H9 (cell line): ENCODE data around the gene FAM53A. TPM values are rescaled to one million over a fixed set of nuclear protein-coding genes. Genes with fewer than 3 reads are reported as not detected.

Source experiments
- DNase-seq: peaks from one replicate; pipeline ENCODE4 v3.0.0-alpha.2; 2017
- H2AFZ ChIP-seq: one replicate; pipeline ENCODE4 v1.6.1; 2013; ENCODE audit warnings: mild to moderate bottlenecking, low read length, control low read depth, moderate library complexity
- H2AK5ac ChIP-seq: 2 replicates; pipeline ENCODE4 v1.6.1; 2013; ENCODE audit warnings: low read length, control low read depth, mixed read lengths; ENCODE audit not compliant: insufficient read length
- H2BK120ac ChIP-seq: one replicate; pipeline ENCODE4 v1.6.1; 2013; ENCODE audit warnings: low read depth, mild to moderate bottlenecking, low read length, control low read depth, inconsistent platforms; ENCODE audit not compliant: poor library complexity, severe bottlenecking
- H2BK12ac ChIP-seq: 2 replicates; pipeline ENCODE4 v1.6.1; 2013; ENCODE audit warnings: low read length, control low read depth, mixed read lengths, low read depth; ENCODE audit not compliant: insufficient read length
- H2BK15ac ChIP-seq: 2 replicates; pipeline ENCODE4 v1.6.1; 2013; ENCODE audit warnings: low read depth, low read length, control low read depth
- H2BK20ac ChIP-seq: one replicate; pipeline ENCODE4 v1.6.1; 2013; ENCODE audit warnings: low read depth, mild to moderate bottlenecking, low read length, control low read depth, inconsistent platforms; ENCODE audit not compliant: poor library complexity, severe bottlenecking
- H2BK5ac ChIP-seq: 2 replicates; pipeline ENCODE4 v1.6.1; 2013; ENCODE audit warnings: low read length, control low read depth, mixed read lengths; ENCODE audit not compliant: insufficient read length
- H3K14ac ChIP-seq: 2 replicates; pipeline ENCODE4 v1.6.1; 2013; ENCODE audit warnings: low read length, control low read depth; ENCODE audit not compliant: insufficient read depth
- H3K18ac ChIP-seq: 2 replicates; pipeline ENCODE4 v1.6.1; 2013; ENCODE audit warnings: low read depth, mild to moderate bottlenecking, mixed read lengths, low read length, control low read depth; ENCODE audit not compliant: insufficient read length
- H3K23ac ChIP-seq: 2 replicates; pipeline ENCODE4 v1.6.1; 2013; ENCODE audit warnings: low read length, control low read depth, mixed read lengths, low read depth; ENCODE audit not compliant: insufficient read length
- H3K23me2 ChIP-seq: 2 replicates; pipeline ENCODE4 v1.6.1; 2013; ENCODE audit warnings: low read depth, mild to moderate bottlenecking, mixed read lengths, low read length, control low read depth; ENCODE audit not compliant: insufficient read length, poor library complexity, severe bottlenecking
- H3K27ac ChIP-seq: 2 replicates; pipeline ENCODE4 v1.5.1; 2013; ENCODE audit warnings: low read length, control low read depth, mixed read lengths, low read depth; ENCODE audit not compliant: insufficient read length
- H3K27me3 ChIP-seq: 2 replicates; pipeline ENCODE4 v1.6.1; 2013; ENCODE audit warnings: low read length, control low read depth, inconsistent platforms; ENCODE audit not compliant: insufficient read depth
- H3K4ac ChIP-seq: 2 replicates; pipeline ENCODE4 v1.6.1; 2013; ENCODE audit warnings: low read depth, mild to moderate bottlenecking, control low read depth, inconsistent platforms, low read length, moderate library complexity
- H3K4me1 ChIP-seq: 2 replicates; pipeline ENCODE4 v1.6.1; 2013; ENCODE audit warnings: low read length, control low read depth, inconsistent platforms; ENCODE audit not compliant: insufficient read depth
- H3K4me2 ChIP-seq: 2 replicates; pipeline ENCODE4 v1.6.1; 2013; ENCODE audit warnings: low read length, control low read depth, mixed read lengths; ENCODE audit not compliant: insufficient read length, insufficient read depth
- H3K56ac ChIP-seq: 2 replicates; pipeline ENCODE4 v1.6.1; 2013; ENCODE audit warnings: low read depth, mild to moderate bottlenecking, mixed read lengths, low read length, control low read depth; ENCODE audit not compliant: insufficient read length
- H3K79me1 ChIP-seq: 2 replicates; pipeline ENCODE4 v1.6.1; 2013; ENCODE audit warnings: low read depth, mild to moderate bottlenecking, moderate library complexity, low read length, control low read depth, inconsistent platforms; ENCODE audit not compliant: insufficient read depth, poor library complexity, severe bottlenecking
- H3K79me2 ChIP-seq: 2 replicates; pipeline ENCODE4 v1.6.1; 2013; ENCODE audit warnings: low read length, control low read depth, inconsistent platforms; ENCODE audit not compliant: insufficient read depth
- H3K9ac ChIP-seq: 2 replicates; pipeline ENCODE4 v1.6.1; 2013; ENCODE audit warnings: low read length, control low read depth, mixed read lengths; ENCODE audit not compliant: insufficient read length; ENCODE audit errors: extremely low read depth
- H3K9me3 ChIP-seq: one replicate; pipeline ENCODE4 v1.6.1; 2013; ENCODE audit warnings: low read depth, low read length, inconsistent platforms; ENCODE audit not compliant: control insufficient read depth
- H3T11ph ChIP-seq: one replicate; pipeline ENCODE4 v1.6.1; 2013; ENCODE audit warnings: mild to moderate bottlenecking, low read length, control low read depth, inconsistent platforms
- H4K20me1 ChIP-seq: one replicate; pipeline ENCODE4 v1.6.1; 2013; ENCODE audit not compliant: control insufficient read depth, insufficient read length, insufficient read depth
- H4K5ac ChIP-seq: 2 replicates; pipeline ENCODE4 v1.6.1; 2013; ENCODE audit warnings: low read depth, mild to moderate bottlenecking, mixed read lengths, low read length, control low read depth; ENCODE audit not compliant: insufficient read length
- H4K8ac ChIP-seq: replicated peaks from 2 replicates; pipeline ENCODE4 v1.6.1; 2013; ENCODE audit warnings: low read length, control low read depth, mixed read lengths, low read depth; ENCODE audit not compliant: insufficient read length
- H4K91ac ChIP-seq: 2 replicates; pipeline ENCODE4 v1.6.1; 2013; ENCODE audit warnings: low read depth, mild to moderate bottlenecking, moderate library complexity, mixed read lengths, low read length, control low read depth; ENCODE audit not compliant: insufficient read length
- H3K27ac Mint-ChIP-seq, 3 experiments: 2 replicates in 2 of 3; 3 replicates in 1 of 3; pipeline ENCODE4 v1.8.0; 2020 to 2021; ENCODE audit warnings: mixed read lengths in 3 of 3, mild to moderate bottlenecking in 1 of 3, moderate library complexity in 1 of 3
- H3K27me3 Mint-ChIP-seq: 2 replicates; pipeline ENCODE4 v1.8.0; 2021; ENCODE audit warnings: low read depth, mild to moderate bottlenecking, moderate library complexity, mixed read lengths
- H3K36me3 Mint-ChIP-seq, 3 experiments: 2 replicates in 2 of 3; 3 replicates in 1 of 3; pipeline ENCODE4 v1.8.0; 2020 to 2021; ENCODE audit warnings: low read depth in 3 of 3, mixed read lengths in 3 of 3; ENCODE audit not compliant: insufficient read depth in 1 of 3
- H3K4me1 Mint-ChIP-seq, 2 experiments: 2 replicates each; pipeline ENCODE4 v1.8.0; 2020; ENCODE audit warnings: mixed read lengths in 2 of 2
- H3K4me3 Mint-ChIP-seq, 2 experiments: 2 replicates in 1 of 2; 3 replicates in 1 of 2; pipeline ENCODE4 v1.8.0; 2020 to 2021; ENCODE audit warnings: mild to moderate bottlenecking in 2 of 2, mixed read lengths in 2 of 2, moderate library complexity in 1 of 2
- H3K9me3 Mint-ChIP-seq, 2 experiments: 2 replicates in 1 of 2; 3 replicates in 1 of 2; pipeline ENCODE4 v1.8.0; 2020; ENCODE audit warnings: mild to moderate bottlenecking in 2 of 2, mixed read lengths in 2 of 2, moderate library complexity in 1 of 2
- CTCF ChIP-seq: fragments of 200-600 bp; sonication (generic); conservative IDR thresholded peaks from 3 replicates; pipeline ENCODE4 v1.8.0; 2021; ENCODE audit warnings: antibody characterized with exemption, mild to moderate bottlenecking
- WGBS: extraction: QIAGEN DNeasy Blood & Tissue Kit; methylation state at CpG from one replicate; pipeline ENCODE4 v1.1.7; 2013; ENCODE audit warnings: missing lambda C conversion rate, low lambda C conversion rate, mixed read lengths; ENCODE audit not compliant: insufficient read length; ENCODE audit errors: extremely low coverage; 5-methylcytosine and 5-hydroxymethylcytosine counted together
- total RNA-seq: library from RNA; stranded (reverse); gene quantifications from 2 replicates; pipeline ENCODE4 v1.2.1, GENCODE V29; 2021

The FAM53A gene
- total RNA-seq, 1 experiment from 2014 or later: 2.4 TPM

DNA sequence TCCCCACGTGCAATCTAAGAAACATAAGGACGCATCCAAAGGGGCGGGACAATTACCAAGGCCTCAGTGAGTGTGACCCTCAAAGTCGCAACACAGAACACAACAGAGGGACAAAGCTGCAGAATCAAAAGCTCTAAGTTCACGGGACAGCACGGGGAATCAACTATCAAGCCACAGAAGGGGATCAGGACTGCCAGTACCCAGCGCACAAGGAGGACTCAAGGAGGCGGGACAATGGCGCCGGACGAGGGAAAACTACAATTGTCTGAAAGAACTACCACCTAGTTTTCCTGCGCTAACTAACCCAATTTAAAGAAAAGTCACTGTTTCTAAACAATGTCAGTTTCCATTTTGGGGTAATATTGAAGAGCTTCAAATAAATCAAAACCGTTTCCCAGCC lies 1.3 kb downstream of the FAM53A start:
- H3K27ac Mint-ChIP-seq: no peak overlapping the region
- H3K27me3 ChIP-seq: peaks cover 7% of the 10 kb centered on the region; the same call in 1 of the 2 replicates
- H3K9ac ChIP-seq: no peak overlapping the region

More for the DNA sequence above, 1.3 kb downstream of the FAM53A start:
- no peak overlapping the region for H2AK5ac ChIP-seq
- WGBS: no CpG with 5 or more reads among the region's 13 CpGs
- H3K14ac ChIP-seq: no peak overlapping the region
- H3K4me1 Mint-ChIP-seq: peaks cover 16% of the 10 kb centered on the region in 2 experiments
- H2BK12ac ChIP-seq: no peak overlapping the region
- no peaks in the 10 kb centered on the region for H3K4me1 ChIP-seq
- no peak overlapping the region for H4K91ac ChIP-seq
- peaks cover 2% of the 10 kb centered on the region in 2 experiments; a peak in 1 of 5 replicates for H3K9me3 Mint-ChIP-seq
- no peak overlapping the region for H2BK15ac ChIP-seq
- no peak overlapping the region for H2BK5ac ChIP-seq
- peak overlapping the region; percentile 26 for H3K4me2 ChIP-seq
- H3K23ac ChIP-seq: no peak overlapping the region
- H3K18ac ChIP-seq: no peak overlapping the region
- H4K20me1 ChIP-seq: no peaks in the 10 kb centered on the region
- no peak overlapping the region for H4K5ac ChIP-seq
- peaks cover 29% of the 10 kb centered on the region for H3K27me3 Mint-ChIP-seq
- H2AFZ ChIP-seq: no peak overlapping the region
- H3K36me3 Mint-ChIP-seq: no peaks in the 10 kb centered on the region
- no peak overlapping the region for H2BK20ac ChIP-seq
- no peak overlapping the region for H4K8ac ChIP-seq
- H3K56ac ChIP-seq: no peak overlapping the region
- DNase-seq: no peak
- H2BK120ac ChIP-seq: no peak overlapping the region
- TF ChIP-seq CTCF: no peak
- H3K23me2 ChIP-seq: peaks cover 2% of the 10 kb centered on the region
- peak overlapping the region; percentile 64 to 86 for H3K4me3 Mint-ChIP-seq
- H3K79me2 ChIP-seq: no peaks in the 10 kb centered on the region
- no peak overlapping the region for H3T11ph ChIP-seq
- no peak overlapping the region for H3K4ac ChIP-seq
- H3K9me3 ChIP-seq: no peaks in the 10 kb centered on the region
- no peaks in the 10 kb centered on the region for H3K79me1 ChIP-seq
- no peak overlapping the region for H3K27ac ChIP-seq
